Stimulated activated CD4-positive, alpha-beta T cell treated with anti-CD3 and anti-CD28 coated beads, Interleukin-4, amount 100 ng/mL, for 1 hour (primary cell): ENCODE data around the gene TPPP.
A peak's percentile ranks its signal among the peaks of the same experiment; 100 is the strongest.
"Not testable (repeated sequence)": the region's sequence is repeated elsewhere in the genome, so short reads cannot be mapped to it uniquely, and the experiment has no call there.

Source experiments
- DNase-seq: peaks from one replicate; pipeline ENCODE4 v3.0.0-alpha.2; 2020

TPPP gene

GRCh38 chr5:643811-644271 is 49.3 kb downstream of the TPPP start:
- DNase-seq, result peak; percentile 0

DNA sequence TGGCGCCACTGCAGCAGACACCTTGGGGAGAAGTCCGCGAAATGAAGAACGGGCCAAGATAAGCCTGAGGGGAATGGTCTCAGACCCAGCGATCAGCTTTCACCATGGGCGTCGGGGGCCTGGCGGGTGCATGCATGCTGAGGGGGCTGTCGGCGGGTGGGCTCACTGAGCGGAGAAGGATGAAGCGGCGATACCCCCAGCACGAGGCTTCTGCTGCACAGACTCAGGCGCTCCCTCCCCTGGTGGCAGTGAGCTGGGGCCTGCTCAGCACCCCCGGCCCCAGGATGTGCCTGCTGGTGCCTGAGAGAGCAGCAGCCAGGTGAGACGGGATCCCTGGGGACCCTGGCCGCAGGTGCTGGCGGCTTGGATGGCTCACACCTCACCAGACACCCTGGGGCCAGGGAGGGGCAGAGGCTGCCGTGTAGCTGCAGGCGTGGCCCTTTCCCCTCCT is 49.8 kb downstream of the TPPP start:
- peak; percentile 0 for DNase-seq

DNA sequence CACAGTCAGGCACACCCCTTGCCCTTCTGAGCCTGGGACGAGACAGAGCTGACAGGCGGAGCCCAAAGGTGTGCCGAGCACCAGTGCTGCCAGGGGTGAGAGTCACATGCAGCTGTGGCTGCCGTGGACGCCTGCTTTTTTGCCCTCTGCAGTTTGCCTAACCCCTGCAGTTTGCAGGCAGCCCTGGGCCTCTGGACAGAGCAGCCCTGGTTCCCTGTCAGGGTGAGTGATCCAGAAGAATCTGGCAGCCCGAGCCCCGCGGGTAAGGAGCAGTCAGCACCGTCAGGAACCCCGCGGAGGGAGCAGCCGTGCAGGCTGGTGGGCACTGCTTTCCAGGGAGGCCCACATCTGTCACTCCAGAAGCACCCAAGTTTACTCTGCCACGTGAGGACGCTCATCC is 50.7 kb downstream of the TPPP start:
- DNase-seq, result peak; percentile 1

- peak; percentile 0 for DNase-seq
Observed at GRCh38 chr5:641331-641765, 51.8 kb downstream of the TPPP start.

- DNase-seq, result no peak
Observed at GRCh38 chr5:640461-641330, 52.5 kb downstream of the TPPP start.

GRCh38 chr5:639584-640213 is 53.5 kb downstream of the TPPP start:
- DNase-seq, result no peak

DNA sequence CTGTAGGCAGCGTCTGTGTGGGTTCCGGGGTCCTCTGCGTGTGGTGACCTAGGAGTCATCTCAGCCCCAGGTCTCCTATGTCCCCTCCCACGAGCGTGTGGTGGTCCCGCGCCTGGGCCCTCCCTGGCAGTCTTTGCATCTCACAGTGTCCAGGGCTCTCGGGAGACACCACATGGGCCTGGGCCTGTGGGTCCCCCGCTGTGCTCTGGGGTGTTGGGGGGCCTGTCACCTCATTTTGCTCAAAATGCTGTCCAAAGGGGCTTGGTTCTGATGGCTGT is 54.0 kb downstream of the TPPP start:
- no peak for DNase-seq

- DNase-seq, result peak; percentile 0
Observed at GRCh38 chr5:638501-639252, 54.5 kb downstream of the TPPP start.

GRCh38 chr5:637581-638450 is 55.3 kb downstream of the TPPP start:
- DNase-seq, result no peak

DNA sequence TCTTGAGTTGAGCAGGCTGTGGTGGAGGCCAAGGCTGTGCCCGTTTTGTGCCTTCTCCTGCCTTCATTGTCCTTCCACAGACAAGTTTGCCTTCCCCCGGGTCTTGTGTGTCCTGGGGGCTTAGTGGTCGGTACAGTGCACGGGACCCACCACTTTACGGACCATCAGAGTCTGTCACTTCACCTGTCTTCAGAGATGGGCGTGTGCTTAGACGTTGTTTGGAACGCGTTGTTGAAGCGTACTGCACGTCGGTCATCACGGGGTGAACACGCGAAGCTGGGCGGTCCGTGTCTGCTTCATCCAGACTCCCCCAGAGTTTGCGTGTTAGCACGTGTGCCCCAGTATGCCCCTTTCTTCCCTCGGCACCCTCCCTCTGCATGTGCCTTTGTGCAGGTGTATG is 56.2 kb downstream of the TPPP start:
- DNase-seq, result no peak

DNA sequence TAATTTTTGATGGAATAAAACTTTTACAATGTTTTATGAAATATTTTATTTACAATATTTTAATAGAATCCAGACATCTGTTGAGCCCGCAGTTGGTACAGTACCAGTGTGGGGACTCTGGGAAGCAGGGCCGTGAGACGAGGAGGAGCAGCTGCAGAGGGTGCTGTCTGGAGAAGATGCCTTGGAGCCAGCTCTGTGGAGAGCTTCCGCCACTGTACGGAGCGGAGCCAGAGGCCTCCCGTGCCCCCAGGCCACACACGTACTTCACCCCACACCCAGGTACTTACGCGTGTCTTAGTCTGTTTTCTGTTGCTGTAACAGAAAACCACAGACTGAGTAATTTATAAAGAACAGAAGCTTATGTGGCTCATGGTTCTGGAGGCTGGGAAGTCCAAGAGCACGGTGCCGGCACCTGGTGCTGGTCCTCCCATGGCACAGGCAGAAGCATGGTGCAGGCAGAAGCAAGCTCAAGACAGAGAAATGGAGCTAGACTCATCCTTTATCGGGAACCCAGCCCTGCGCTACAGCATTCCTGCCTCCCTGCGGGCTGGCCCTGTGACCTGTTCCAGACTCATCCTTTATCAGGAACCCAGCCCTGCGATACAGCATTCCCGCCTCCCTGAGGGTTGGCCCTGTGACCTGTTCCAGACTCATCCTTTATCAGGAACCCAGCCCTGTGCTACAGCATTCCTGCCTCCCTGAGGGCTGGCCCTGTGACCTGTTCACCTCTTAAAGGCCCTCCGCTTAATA is 57.7 kb downstream of the TPPP start:
- no peak for DNase-seq

- no peak for DNase-seq
Observed at GRCh38 chr5:634191-634590, 59.0 kb downstream of the TPPP start.

- DNase-seq, result no peak
Observed at GRCh38 chr5:633501-633955, 59.6 kb downstream of the TPPP start.

- not testable (repeated sequence) for DNase-seq
Observed at GRCh38 chr5:628351-629205, 64.6 kb downstream of the TPPP start.

DNA sequence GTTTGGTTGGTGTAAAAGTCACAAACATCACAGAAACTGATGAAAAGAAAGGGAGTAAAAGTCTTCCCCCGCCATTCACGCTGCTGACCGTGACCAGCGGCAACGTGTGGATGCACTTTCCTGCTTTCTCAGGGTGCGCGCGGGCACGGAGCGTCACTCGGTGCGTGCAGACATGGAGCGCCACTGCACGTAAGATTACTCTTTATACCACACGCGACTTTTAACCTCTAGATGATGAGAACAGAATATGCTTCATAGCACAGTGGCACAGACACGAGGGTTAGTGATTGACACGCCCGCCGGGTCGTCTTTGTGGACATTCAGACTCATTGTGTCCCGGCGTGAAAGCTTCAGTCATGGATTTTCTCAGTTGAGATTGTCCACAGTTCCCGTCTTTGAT is 65.3 kb downstream of the TPPP start:
- DNase-seq, result no peak

- no peak for DNase-seq
Observed at GRCh38 chr5:626850-627249, 66.3 kb downstream of the TPPP start.

DNA sequence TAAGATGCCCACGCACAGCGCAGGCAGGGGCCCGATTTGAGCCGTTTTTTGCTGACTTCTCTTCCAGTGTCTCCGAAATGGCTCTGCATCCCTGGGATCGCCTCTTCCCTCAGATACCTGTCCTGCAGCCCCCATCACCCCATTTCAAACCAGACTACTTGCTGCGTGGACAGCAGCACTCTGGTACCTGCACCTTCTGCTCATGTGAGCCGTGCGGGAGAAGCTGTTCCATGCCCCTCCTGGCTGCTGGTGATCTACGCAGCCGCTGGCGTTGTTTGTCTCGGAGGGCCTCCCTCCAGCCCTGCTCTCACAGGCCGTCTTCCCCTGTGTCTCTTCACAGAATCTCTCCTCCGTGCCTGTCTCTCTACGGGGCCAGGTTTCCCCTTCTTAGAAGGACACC is 67.6 kb downstream of the TPPP start:
- no peak for DNase-seq

DNA sequence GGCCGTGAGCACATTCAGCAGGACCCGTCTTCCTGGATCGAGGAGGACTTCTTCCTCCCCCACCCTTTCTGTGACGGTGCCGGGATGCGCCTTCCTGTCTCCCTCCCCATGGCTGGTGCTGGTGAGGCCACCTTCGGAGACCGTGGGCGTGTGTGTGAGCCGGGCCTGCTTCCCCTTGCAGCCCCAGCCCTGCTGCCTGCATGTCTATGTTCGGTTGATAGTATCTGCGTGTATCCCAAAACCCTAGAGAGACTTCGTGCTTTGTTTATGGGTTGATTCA is 68.3 kb downstream of the TPPP start:
- DNase-seq, result no peak

DNA sequence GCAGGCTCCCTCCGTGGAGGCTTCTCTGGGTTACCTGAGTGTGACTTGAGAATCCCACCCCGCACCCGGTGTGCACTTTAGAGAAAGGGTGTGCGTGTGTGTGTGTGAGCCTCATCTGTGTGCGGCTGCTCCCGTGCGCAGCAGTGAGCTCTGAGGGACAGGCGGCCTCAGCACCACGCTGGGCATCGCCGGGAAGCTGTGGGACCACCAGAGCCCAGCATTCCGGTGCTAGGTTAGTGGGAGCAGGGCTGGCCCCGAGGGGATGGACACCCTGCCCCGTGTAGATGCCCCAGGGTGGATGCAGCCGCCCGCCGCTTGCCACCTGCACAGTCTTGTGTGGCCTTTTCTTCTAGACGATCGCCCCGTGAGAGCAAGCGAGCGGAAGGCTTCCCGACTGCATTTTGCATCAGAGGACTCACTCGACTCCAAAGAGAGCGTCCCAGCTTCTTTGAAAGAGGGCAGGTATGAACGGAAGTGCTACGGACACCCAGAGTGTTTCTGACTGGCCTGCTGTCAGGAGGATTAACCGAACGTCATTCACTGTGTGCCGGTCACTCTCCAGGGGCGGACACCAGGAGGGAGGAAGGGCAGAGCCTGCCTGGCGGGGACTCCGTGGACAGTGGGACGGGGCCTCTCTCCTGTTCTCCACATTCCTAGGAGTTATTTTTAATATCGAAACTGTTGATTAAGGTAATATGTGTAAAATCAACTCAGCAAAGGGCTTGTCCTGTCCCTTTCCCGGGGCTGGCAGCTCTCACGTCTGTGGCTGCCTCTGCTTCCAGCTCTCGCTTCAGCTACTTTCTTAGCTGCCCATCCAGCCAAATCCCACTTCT is 68.8 kb downstream of the TPPP start:
- no peak for DNase-seq

- DNase-seq, result no peak
Observed at GRCh38 chr5:623531-623930, 69.6 kb downstream of the TPPP start.
